Skeletal muscle satellite cell (primary cell): ENCODE data around the gene SULT1B1. TPM values are rescaled to one million over a fixed set of nuclear protein-coding genes. Genes with fewer than 3 reads are reported as not detected.
A peak's percentile ranks its signal among the peaks of the same experiment; 100 is the strongest.

Experiments
- H3K27me3 ChIP-seq: 2 replicates; pipeline ENCODE4 v1.7.0; 2013; ENCODE audit warnings: low read length; ENCODE audit not compliant: control insufficient read depth, insufficient read depth
- H3K36me3 ChIP-seq: 2 replicates; pipeline ENCODE4 v1.7.0; 2013; ENCODE audit warnings: mild to moderate bottlenecking, control low read depth, low read length; ENCODE audit not compliant: insufficient read depth
- H3K4me1 ChIP-seq: 2 replicates; pipeline ENCODE4 v1.7.0; 2013; ENCODE audit warnings: low read length; ENCODE audit not compliant: control insufficient read depth, insufficient read depth
- H3K4me2 ChIP-seq: 2 replicates; pipeline ENCODE4 v1.7.0; 2013; ENCODE audit warnings: mild to moderate bottlenecking, low read length
- H3K4me3 ChIP-seq: 2 replicates; pipeline ENCODE4 v1.7.0; 2013; ENCODE audit warnings: low read length
- H3K9ac ChIP-seq: 2 replicates; pipeline ENCODE4 v1.7.0; 2013; ENCODE audit warnings: mild to moderate bottlenecking, low read depth, low read length, moderate library complexity
- H3K9me3 ChIP-seq: replicated peaks from 2 replicates; pipeline ENCODE4 v1.7.0; 2013; ENCODE audit warnings: mild to moderate bottlenecking, control low read depth, low read length
- total RNA-seq: library from RNA; depleted of rRNA; stranded (reverse); fragments of >200 nt; gene quantifications from 2 replicates; pipeline ENCODE4 v1.2.3, GENCODE V29; 2012; rRNA removed

Gene SULT1B1
- 40.3 and 49.4 TPM in 2 replicates for total RNA-seq

GRCh38 chr4:69760455-69760854 lies at the start of gene SULT1B1:
Gene SULT1B1, minus strand, starts transcription at chr4:69760620. Its CDS starts 5,403 bp downstream, at chr4:69755217.
- H3K9ac ChIP-seq = peak within 1 kb of the TSS; percentile 56
- H3K4me2 ChIP-seq = no peak within 1 kb of the TSS
- no peak within 1 kb of the TSS for H3K4me3 ChIP-seq
- H3K36me3 ChIP-seq = no peaks in the 10 kb centered on the region
- H3K9me3 ChIP-seq = no peaks in the 10 kb centered on the region
- no peaks in the 10 kb centered on the region for H3K4me1 ChIP-seq
- H3K27me3 ChIP-seq = no peaks in the 10 kb centered on the region

GRCh38 chr4:69800599-69800998 lies 40.2 kb upstream of the SULT1B1 start:
- H3K4me1 ChIP-seq = no peaks in the 10 kb centered on the region
- no peaks in the 10 kb centered on the region for H3K36me3 ChIP-seq
- H3K4me3 ChIP-seq = no peak overlapping the region
- H3K4me2 ChIP-seq = no peak overlapping the region
- no peak overlapping the region for H3K9ac ChIP-seq
- H3K9me3 ChIP-seq = no peaks in the 10 kb centered on the region
- H3K27me3 ChIP-seq = no peaks in the 10 kb centered on the region

DNA sequence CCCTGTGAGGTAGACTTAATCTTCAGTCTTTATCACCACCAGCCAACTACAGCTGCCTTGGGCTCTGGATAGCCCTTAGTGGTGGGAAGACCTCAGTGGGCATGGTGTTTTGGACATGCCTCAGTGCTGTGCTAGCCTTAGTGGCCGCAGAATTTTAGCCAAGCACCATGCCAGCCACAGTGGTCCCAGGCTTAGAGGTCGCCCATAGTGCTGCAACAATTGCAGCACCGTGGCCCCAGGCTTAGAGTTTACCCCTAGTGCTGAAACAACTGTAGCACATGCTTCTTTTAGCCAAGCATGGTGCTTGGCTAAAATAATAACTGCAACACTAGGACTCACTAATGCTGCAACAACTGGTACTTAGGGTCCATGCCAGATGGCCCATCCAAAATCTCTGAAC lies 38.9 kb upstream of the SULT1B1 start:
- H3K4me1 ChIP-seq = no peaks in the 10 kb centered on the region
- H3K4me2 ChIP-seq = no peak overlapping the region
- H3K9me3 ChIP-seq = no peaks in the 10 kb centered on the region
- no peak overlapping the region for H3K4me3 ChIP-seq
- H3K9ac ChIP-seq = no peak overlapping the region
- H3K27me3 ChIP-seq = no peaks in the 10 kb centered on the region
- H3K36me3 ChIP-seq = no peaks in the 10 kb centered on the region

DNA sequence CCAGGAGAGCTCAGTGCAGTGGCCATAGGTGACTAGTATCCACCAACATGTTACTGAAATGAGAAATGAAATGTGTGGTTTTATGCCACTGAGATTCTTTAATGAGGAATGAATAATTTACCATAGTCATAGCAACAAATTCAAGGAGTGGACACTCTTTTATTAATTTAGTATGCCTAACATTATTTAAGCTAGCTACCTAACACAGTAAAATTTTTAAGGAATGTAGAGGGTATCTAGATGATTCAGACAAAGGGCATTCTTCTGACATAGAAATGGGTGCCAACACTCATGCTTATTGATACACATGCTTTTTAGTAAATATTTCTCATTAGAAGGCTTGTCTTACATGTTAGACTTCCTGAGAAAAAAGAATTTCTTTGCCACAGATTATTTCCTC lies 33.3 kb upstream of the SULT1B1 start:
- no peak overlapping the region for H3K4me2 ChIP-seq
- no peaks in the 10 kb centered on the region for H3K36me3 ChIP-seq
- H3K9ac ChIP-seq = no peak overlapping the region
- H3K9me3 ChIP-seq = no peaks in the 10 kb centered on the region
- H3K27me3 ChIP-seq = no peaks in the 10 kb centered on the region
- no peak overlapping the region for H3K4me3 ChIP-seq
- H3K4me1 ChIP-seq = no peaks in the 10 kb centered on the region

DNA sequence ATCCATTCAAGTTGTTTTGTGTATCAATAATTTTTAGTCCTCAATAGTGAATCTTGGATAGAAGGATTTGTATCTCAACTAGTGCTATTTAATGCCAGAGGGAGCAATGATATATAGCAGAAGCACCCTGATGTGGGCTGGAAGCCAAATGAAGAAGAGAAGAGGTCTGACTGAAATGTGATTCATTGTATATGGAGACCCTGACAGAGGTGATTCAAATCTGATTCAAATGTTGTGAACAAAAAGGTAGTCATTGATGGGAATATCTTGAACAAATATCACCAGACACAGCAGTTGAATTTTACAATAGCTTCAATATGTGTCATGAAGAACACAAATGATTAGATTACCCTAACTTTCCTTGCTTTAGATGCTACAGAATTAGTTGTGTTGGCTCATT lies 27.5 kb upstream of the SULT1B1 start:
- no peaks in the 10 kb centered on the region for H3K27me3 ChIP-seq

DNA sequence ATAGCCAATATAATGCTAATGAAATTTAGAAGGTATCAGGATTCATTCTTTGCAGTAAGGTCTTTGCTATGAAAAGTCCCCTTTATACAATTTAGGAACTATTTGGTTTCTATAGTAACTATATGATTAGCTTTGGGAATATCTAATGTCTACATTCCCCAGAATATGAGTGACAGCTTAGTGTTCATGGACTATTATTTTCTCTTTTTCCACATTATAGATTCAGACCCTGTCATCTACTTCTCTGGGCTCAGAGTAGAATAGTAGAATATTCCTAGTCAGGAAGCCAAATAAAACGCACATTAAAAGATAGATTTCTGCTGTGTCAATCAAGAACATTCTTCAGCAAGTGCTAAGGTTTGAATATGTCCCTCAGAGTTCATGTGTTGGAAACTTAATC lies 26.1 kb upstream of the SULT1B1 start:
- Histone ChIP-seq H3K4me2 (no peak overlapping the region), H3K4me3 (no peak overlapping the region), H3K36me3 (no peaks in the 10 kb centered on the region), H3K9me3 (peaks cover 7% of the 10 kb centered on the region), H3K4me1 (no peaks in the 10 kb centered on the region), H3K27me3 (no peaks in the 10 kb centered on the region), H3K9ac (no peak overlapping the region)

More for the DNA sequence above, 27.5 kb upstream of the SULT1B1 start:
- Histone ChIP-seq H3K9me3 (peaks cover 7% of the 10 kb centered on the region), H3K4me2 (no peak overlapping the region), H3K4me1 (no peaks in the 10 kb centered on the region), H3K4me3 (no peak overlapping the region), H3K9ac (no peak overlapping the region), H3K36me3 (no peaks in the 10 kb centered on the region)

DNA sequence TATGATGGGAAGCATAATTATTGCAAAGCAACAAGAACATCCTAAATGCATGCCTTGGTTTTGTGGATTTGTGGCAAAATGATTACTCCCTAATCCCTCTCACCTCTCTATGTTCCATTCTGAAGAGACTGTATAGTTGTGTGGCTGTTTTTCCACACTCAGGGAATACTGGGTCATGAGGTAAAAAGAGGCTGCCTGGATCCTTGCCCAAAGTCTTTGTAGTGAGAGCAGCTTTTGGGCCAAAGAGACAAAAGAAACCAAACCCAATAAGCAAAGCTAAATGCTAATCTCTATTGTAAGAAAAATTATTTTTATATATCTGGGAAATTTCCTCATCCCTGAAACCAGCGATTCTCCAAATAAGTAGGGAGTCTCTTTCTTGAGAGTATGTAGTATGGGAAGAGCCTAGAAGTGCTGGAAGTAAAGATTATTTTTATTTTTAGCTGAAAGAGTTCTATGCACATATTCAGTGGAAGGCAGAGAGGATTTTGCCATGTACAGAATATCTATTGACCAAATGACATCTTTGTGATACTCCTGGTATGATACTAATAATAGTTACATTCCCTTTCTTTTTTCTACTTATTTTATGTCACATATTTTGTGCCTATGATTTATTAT lies 24.9 kb upstream of the SULT1B1 start:
- Histone ChIP-seq H3K36me3 (no peaks in the 10 kb centered on the region), H3K27me3 (no peaks in the 10 kb centered on the region), H3K4me1 (no peaks in the 10 kb centered on the region), H3K9me3 (peaks cover 7% of the 10 kb centered on the region), H3K9ac (no peak overlapping the region), H3K4me3 (no peak overlapping the region), H3K4me2 (no peak overlapping the region)

DNA sequence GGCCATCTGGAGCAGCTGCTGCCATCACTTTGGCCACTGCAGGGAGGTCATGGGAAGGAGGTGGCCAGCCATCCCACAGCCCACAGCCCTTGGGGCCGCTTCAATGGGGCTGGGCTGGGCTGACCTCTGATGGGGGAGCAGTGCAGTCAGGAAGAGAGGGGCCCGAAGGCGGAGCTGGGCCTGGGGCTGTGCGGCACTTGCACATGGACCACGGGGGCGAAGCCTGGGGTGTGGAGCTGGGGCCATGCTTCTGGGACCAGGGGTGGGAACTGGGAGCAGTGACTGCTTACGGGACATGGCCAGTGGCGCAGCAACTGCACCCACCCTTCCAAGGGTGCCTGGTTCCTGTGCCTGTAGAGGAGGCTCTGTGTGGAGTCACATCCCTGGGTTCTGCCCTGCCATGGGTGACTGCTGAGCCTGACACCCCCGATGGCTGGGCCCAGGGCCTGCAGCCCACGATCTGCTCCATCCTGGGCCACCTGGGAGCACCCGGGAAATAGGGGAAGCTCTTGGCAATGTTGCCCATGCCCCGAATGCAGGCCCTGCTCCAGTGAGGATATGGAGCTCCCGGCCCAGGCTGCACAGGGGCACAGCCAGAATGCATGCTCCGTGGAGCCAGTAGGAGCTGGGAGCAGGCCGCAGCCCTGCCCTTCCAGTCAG lies 22.4 kb upstream of the SULT1B1 start:
- Histone ChIP-seq H3K4me2 (no peak overlapping the region), H3K9ac (no peak overlapping the region), H3K36me3 (no peaks in the 10 kb centered on the region)

GRCh38 chr4:69781458-69782418 lies 21.3 kb upstream of the SULT1B1 start:
- Histone ChIP-seq H3K27me3 (no peaks in the 10 kb centered on the region), H3K4me1 (no peaks in the 10 kb centered on the region), H3K9ac (no peak overlapping the region), H3K9me3 (peaks cover 7% of the 10 kb centered on the region), H3K4me3 (no peak overlapping the region), H3K4me2 (no peak overlapping the region), H3K36me3 (no peaks in the 10 kb centered on the region)

More for the DNA sequence above, 22.4 kb upstream of the SULT1B1 start:
- Histone ChIP-seq H3K4me1 (no peaks in the 10 kb centered on the region), H3K9me3 (peaks cover 7% of the 10 kb centered on the region), H3K4me3 (no peak overlapping the region), H3K27me3 (no peaks in the 10 kb centered on the region)

- Histone ChIP-seq H3K9ac (no peak overlapping the region), H3K9me3 (peaks cover 7% of the 10 kb centered on the region), H3K4me3 (no peak overlapping the region), H3K27me3 (no peaks in the 10 kb centered on the region), H3K36me3 (no peaks in the 10 kb centered on the region), H3K4me1 (no peaks in the 10 kb centered on the region), H3K4me2 (no peak overlapping the region)
Measured at GRCh38 chr4:69780141-69780540, 19.7 kb upstream of the SULT1B1 start.

DNA sequence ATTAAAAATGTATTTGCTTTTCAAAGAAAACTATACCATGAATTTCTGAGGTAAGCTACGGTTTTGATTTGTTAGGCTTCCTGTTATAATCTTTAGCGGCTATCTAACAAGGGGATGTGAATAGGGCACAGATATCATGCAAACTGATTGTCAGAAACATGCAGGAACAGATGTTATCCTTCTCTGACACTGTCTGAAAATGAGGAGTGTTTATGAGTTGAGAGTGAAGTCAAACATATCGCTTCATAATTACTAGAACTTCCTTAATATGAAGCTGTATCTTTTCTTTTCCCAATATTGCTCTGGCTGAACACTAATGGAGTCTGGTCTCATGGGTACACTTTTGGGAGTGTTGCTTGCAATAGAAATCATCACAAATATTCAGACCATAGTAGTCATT lies 16.3 kb upstream of the SULT1B1 start:
- no peak overlapping the region for H3K4me3 ChIP-seq
- H3K4me2 ChIP-seq = no peak overlapping the region
- no peaks in the 10 kb centered on the region for H3K36me3 ChIP-seq
- H3K9me3 ChIP-seq = no peaks in the 10 kb centered on the region
- H3K4me1 ChIP-seq = no peaks in the 10 kb centered on the region
- no peak overlapping the region for H3K9ac ChIP-seq
- no peaks in the 10 kb centered on the region for H3K27me3 ChIP-seq
